HG03060 (cell line): ENCODE measurements around the gene VPS54.

Source experiments
- ATAC-seq: cut with Tn5 transposase; IDR thresholded peaks from one replicate; pipeline ENCODE4 v1.9.1; 2021; ENCODE audit warnings: low read depth, moderate number of reproducible peaks; ENCODE audit not compliant: unreplicated experiment

The VPS54 gene

GRCh38 chr2:63875559-63876245 is 143.5 kb downstream of the VPS54 start:
- ATAC-seq, result no peak

GRCh38 chr2:63875131-63875527 is 144.1 kb downstream of the VPS54 start:
- no peak for ATAC-seq

DNA sequence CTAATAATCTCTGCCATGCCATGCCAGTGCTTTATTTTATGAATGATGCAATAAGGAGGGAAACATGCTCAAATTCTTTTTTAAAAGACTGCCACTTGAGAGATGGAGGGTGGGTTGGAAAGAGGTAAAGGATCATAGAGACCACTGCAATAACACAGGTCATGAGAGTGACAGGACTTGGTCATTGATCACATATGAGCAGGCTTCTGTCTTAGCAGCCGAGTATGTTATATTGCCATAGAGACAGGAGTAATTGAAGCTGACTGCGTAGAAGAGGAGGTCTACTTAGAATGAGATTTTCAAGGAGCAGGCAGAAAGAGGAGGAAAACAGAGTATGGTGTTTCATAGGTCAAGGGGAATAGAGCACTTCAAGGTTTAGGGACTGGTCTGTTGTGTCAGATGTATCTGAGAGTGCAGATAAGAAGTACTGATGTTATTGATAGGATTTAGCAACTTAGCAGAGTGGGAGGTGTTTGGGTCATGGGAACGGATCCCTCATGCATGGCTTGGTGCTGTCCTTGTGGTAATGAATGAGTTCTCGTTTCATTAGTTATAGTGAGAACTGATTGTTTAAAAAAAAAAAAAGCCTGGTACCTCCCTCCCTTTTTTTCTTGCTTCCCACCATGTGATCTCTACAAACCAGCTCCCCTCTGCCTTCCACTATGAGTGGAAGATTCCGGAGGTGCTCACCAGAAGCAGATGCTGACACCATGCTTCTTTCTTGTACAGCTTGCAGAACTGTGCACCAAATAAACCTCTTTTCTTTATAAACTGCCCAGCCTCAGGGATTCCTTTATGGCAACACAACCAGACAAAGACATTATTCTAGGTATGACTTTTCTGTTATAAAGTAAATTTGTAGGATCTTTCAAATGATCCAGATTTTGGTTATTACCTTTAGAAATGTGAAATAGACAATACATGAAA is 144.8 kb downstream of the VPS54 start:
- no peak for ATAC-seq

DNA sequence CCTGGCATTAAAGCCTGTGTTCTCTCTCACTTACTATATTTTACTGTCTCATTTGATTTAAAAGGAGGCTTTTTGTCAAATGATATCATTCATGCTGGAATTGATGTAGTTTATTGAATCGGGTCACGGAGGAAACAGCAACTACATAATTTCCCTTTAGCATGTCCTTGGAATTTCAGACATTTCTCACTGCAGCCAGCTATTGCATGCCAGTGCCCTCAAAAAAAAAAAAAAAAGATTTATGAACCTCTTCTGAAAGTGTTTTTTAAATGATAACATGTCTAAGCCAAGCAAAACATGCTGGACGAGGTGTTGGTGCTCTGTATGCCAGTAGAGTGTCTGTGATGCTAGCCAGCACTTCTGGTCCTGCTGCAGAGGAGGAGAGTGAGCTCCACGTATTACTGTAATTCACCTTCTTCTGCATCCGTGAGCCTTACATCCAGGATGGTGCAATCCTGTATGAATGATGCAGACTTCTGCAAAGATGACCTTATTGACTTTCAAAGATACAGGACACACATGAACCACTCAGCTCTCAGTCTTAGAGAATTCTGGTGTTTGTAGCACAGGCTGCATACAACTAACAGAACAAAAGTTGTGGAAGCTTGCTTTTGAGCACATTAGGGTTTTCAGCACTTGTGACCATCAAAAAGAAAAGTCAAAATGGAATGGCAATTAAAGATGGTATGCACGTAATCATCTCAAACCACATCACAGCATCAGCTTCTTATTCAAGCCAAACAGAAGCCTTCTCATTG is 146.5 kb downstream of the VPS54 start:
- no peak for ATAC-seq

DNA sequence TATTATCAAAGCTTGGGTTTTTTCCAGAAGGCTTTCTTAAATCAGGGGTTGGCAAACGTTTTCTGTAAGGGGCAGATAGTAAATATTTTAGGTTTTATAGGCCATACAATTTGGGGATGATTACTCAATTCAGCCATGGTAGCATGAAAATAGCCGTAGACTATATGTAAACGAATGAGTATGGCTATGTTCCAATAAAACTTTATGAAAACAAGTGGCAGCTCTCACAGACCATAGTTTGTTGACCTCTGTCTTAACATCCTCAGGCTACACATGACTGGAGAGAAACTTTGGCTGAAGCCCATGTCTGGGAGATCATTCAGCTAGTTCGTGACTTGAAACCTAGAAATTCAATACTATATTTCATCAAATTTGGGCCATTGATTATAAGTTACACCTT is 147.4 kb downstream of the VPS54 start:
- no peak for ATAC-seq

- no peak for ATAC-seq
Observed at GRCh38 chr2:63870679-63871078, 148.5 kb downstream of the VPS54 start.

GRCh38 chr2:63866009-63866709 is 153.1 kb downstream of the VPS54 start:
- no peak for ATAC-seq

DNA sequence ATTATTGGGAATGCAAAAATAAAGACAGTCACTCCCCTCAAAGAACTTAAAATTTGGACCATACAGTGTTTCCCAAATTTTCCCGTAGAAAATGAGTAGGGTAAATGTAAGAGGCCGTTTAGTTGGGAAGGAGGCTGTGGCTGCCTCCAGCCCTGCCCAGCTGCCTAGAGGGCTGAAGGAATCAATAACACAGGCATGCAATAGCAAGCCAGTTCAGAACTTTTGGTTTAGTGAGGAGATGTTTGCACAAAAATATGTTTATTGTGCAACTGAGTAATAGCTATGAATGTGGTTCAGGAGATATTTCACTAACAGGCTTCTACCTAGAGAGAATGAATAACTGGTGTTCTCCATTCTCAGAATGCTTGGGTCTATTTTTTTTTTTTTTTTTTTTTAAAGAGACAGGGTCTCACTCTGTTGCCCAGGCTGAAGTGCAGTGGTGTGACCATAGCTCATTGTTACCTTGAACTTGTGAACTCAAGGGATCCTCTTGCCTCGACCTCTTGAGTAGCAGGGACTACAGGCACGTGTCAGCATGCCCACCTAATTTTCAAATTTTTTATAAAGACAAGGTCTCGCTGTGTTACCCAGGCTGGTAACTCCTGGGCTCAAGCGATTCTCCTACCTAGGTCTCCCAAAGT is 153.9 kb downstream of the VPS54 start:
- ATAC-seq, result no peak

GRCh38 chr2:63863707-63864106 is 155.5 kb downstream of the VPS54 start:
- no peak for ATAC-seq

DNA sequence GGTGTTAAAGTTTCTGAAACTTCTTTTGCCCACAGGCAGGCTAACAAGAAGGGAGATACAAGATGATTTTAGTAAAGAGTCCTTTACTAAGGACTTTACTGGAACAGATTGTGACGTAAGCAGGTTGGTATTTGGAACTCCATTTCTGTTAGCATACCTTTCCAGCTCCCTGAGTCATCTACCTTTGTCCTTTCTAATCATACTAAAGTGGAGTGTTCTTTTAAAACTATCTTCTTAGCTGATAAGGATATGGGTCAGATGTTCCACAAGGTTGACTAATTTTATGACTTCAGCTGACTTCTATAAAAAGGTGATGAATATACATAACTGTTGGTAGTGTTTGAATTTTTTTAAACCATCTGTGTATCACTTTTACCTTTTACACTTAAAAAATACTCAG is 156.4 kb downstream of the VPS54 start:
- ATAC-seq, result no peak

DNA sequence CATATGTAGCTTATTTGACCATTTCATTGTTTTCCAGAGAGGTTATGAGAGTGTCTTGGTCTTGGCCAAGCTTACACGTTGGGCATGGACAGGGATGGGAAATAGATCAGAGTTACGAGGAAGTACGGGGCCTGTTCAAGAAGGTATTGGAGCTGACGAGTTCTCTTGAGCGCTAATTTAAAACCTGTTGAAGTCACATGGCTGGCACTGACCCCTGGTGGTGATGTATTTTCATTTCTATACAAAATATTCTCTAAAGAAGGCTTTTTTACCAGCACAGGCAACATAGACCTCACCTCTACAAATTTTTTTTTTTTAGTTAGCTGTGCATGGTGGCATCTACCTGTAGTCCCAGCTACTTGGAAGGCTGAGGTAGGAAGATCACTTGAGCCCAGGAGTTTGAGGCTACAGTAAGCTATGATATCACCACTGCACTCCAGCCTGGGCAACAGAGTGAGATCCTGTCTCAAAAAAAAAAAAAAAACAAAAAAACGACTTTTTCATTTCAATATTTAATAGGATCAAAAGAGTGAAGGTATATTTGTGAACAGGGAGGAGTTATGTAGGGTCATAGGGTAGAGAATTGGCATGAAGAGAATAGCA is 157.9 kb downstream of the VPS54 start:
- no peak for ATAC-seq

DNA sequence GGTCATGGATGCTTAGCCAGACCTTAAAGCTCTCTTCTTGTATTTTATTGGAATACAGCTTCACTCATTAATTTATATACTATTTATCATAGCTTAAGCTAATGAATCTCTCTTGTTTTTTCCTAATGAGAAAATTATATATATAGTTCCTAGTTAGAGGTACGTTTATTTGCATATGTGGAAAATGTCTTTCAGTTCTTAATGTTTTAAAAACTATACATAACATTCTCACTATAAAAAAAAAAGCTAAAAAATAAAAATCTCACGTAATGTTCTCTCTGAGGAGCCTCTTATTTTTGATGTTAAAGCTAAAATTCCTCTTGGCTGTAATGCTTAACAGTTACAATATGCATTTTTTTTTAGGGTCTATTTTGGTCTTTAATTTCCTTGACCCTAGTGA is 160.9 kb downstream of the VPS54 start:
- ATAC-seq, result no peak

- ATAC-seq, result no peak
Observed at GRCh38 chr2:63856303-63856603, 163.0 kb downstream of the VPS54 start.

- ATAC-seq, result no peak
Observed at GRCh38 chr2:63855418-63856302, 163.6 kb downstream of the VPS54 start.

GRCh38 chr2:63853527-63854310 is 165.5 kb downstream of the VPS54 start:
- ATAC-seq, result no peak

DNA sequence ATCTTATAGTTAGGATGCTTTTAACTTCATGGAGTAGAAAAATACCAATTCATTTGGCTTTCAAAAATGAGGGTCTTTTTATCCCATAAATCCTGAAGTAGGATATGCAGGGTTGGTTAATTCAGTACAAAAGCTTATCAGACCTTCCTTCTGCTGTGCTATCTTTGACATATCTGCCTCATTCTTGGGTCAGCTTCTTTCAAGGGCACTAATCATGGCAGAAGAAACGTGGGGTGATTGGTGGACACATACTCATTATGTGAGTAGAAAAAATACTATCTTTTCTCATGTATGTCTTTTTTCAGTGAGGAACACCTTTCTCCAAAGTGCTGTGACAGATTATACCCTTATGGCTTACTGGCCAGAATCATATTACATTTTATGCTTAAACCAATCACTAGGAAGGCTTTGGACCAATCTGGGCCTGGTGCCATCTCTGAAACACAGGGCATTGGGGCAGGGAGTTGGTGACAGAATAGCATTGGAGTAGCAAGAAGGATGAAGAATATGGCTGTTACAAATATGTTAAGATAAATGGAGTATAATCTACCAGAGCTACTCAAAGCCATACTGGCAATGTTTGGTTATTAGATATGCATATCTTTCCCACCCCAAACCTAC is 167.4 kb downstream of the VPS54 start:
- ATAC-seq, result no peak

DNA sequence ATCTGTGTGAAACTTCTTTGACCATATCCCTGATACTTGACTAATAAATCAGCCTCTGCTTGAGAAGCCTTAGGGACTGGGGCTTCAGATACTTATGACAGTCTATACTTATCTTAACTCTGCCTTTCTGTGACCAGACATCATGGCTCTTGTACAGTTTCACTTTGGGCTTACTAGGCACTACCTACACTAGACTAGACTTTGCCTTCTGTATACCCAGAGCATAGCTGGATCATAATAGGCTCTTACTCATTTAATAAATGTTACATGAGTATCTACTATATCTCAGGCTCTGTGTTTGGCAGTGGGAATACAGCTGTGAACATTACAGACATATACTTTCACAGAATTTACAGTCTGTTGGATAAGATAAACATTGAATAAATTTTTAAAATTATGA is 168.6 kb downstream of the VPS54 start:
- ATAC-seq, result no peak

- ATAC-seq, result no peak
Observed at GRCh38 chr2:63850204-63850571, 169.0 kb downstream of the VPS54 start.
